ENCODE data around the gene SKIC8. TPM values are rescaled to one million over a fixed set of nuclear protein-coding genes. Genes with fewer than 3 reads are reported as not detected.
"Not testable (repeated sequence)": the region's sequence is repeated elsewhere in the genome, so short reads cannot be mapped to it uniquely, and the experiment has no call there.

SKIC8 gene
- polyA plus RNA-seq, 4 donors, result 90.0 to 113 (median 106) TPM

DNA sequence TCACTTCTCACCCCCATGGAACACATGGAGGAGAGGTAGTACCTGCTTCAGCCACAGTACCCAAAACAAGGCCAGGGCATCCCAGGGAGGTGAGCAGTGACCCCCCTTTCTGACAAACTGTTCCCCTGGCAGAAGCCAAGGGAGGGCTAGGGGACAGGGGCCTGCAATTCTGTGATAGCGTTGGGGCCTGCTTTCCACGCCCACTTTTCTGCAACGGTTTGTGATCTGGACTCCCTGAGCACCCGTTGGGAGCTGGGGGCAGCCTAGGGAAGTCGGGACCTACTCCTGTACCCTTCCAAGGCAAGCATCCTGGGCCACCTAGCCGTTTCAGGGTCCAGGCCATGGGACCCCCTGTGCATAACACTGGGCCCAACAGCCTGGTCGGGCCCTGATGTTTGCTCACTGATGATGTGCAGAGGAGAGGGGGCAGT, 36.0 kb downstream of the SKIC8 start:
- no peak for DNase-seq (ENCODE audit: low read depth in 4 of 4, low spot score in 3 of 4)

DNA sequence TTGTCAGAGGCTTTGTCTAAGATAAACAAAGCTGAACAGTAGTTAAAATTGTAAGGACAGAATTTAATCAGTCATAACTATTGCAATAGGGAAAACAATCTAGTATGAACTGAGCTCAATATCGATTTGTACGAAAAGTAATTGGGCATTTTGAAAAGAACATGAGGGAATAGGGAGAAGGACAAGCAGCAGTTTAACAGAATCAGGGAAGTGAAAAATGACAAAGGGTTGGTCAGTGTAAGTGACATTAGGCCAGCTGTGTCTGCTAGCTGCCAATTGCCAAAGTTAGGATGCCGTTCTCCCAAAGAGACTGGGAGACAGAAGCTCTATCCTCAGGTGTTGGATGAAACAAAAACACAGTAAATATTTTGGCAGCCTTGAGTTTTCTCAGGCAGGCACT, 38.3 kb downstream of the SKIC8 start:
- DNase-seq (ENCODE audit: low read depth in 4 of 4, low spot score in 3 of 4), result no peak

DNA sequence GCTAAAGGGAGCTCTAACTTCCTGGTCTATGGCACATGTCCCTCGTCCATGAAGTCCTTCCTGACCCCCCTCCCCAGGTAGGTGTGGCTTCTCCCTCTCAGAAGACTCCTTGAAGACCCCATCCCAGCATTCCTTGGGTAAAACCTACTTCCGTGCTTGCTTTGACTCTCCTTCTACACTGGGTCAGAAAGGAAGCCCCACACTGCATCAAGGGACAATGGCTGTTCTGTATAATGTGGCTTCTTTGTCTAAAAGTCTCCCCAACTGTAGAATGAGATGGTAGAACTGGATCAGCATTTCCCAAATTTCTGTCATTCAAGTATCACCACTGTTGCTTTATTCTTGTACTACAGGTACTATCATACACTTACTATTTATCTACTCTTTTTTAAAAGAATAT, 38.9 kb downstream of the SKIC8 start:
- no peak for DNase-seq (ENCODE audit: low read depth in 4 of 4, low spot score in 3 of 4)

DNA sequence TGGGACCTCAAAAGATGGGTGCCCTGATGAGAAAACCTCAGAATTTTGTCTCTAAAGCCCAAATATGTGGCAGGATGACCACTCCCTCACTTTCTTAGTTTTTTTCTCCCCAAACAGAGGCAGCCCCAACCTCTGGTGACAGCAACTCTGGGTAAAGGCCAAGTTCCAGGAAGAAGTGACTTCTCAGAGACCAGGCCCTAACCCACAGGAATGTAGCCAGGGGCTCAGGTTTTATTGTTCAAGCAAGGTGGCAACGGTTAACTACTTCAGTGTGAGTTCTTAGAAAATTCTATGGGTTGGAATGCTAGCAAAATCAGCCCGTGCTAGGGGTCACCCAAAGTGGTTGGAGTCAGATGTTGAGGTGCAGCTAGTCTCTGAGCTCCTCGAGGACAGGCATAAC, 40.2 kb downstream of the SKIC8 start:
- no peak for DNase-seq (ENCODE audit: low read depth in 4 of 4, low spot score in 3 of 4)

DNA sequence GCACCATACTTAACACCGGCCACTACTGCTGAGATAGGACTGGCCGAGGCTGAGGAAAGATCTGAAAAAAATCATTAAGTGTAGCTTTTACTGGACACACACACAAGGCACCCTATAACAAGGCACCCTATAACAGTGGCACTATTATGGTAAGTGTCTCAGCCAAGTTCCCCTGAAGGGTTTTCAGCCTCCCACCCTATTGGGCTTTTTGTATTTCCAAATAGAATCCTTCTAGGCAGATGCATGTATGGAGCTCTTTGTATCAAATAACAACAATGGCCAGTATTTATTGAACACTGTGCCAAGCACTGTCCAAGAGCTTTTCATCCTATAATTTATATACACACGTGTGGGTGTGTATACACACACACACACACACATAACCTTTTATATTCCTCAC, 41.7 kb downstream of the SKIC8 start:
- DNase-seq (ENCODE audit: low read depth in 4 of 4, low spot score in 3 of 4), result no peak

DNA sequence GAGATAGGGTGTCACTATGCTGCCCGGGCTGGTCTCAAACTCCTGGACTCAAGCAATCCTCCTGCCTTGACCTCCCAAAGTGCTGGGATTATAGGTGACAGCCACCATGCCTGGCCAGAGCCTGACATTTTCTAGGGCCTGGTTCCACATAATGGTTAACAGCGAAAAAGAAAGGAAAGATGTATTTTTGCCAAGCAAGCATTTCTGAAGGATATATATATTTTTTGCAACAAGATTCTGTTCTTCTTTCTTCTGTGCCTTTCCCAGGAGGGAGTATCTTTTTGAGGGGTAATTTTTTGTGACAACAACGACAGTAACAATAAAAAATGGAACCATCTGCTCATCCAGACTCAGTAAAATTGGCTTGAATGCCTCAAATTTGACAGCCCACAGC, 43.4 kb downstream of the SKIC8 start:
- no peak for DNase-seq (ENCODE audit: low read depth in 4 of 4, low spot score in 3 of 4)

DNA sequence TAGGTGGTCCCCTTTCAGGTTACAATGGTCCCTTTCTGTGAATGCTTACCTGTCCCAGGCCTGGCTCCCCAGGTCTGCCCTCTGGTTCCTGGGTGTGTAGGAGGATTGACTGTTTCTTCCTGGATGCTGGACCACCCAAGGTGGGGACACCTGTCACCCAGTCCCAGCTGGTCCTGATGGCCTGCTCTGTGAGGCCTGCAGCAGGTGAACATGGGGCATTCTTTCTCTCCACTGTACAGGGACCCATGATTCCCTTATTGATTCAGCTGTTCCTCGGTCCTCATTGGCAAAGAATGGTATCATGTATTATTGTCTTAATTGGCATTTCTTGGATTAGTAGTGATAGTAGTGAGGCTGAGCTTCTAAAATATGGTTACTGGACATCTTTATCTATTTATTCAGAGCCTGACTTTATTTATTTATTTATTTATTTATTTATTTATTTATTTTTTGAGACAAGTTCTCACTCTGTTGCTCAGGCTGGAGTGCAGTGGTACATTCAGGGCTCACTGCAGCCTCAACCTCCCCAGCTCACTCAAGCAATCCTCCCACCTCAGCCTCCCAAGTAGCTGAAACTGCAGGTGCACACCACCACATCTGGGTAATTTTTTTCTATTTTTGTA, 43.9 kb downstream of the SKIC8 start:
- DNase-seq (ENCODE audit: low read depth in 4 of 4, low spot score in 3 of 4), result no peak

DNA sequence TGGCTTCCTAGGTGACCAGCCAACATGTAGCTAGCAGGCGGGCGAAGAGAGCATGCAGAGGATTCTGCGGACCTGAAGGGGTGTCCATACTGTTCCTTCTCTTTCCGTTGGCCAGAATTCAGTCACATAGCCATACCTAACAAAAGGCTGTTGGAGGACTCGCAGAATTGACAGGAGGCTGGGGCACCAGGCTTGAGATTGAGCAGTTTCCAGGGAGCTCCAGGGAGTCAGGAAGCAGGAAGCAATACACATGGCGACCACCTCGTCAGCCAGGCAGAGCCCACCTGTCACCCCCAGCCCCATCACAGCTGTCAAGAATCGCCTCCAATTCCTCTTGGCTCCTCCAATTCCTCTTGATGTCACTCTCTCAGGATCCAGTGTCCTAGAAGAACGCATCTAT, 48.3 kb downstream of the SKIC8 start:
- DNase-seq (ENCODE audit: low read depth in 4 of 4, low spot score in 3 of 4), result no peak

DNA sequence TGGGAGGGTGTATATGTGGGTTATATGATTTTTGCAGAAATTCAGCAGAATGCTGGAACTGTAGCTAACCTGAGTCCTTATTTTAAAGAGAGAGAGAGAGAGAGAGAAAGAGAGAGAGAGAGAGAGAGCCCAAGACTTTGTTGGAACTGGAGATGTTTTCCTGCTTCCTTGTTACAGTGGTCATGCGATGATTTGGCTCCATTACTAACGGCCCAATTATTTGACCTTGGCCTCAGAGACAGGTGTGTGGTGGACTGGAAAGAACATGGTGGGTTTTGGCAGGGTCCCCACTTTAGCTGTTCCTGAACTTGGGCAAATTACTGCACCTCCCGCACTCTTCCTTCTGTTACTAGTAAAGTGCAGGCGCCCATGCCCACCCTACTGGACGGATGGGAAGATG, 50.3 kb downstream of the SKIC8 start:
- no peak for DNase-seq (ENCODE audit: low read depth in 4 of 4, low spot score in 3 of 4)

DNA sequence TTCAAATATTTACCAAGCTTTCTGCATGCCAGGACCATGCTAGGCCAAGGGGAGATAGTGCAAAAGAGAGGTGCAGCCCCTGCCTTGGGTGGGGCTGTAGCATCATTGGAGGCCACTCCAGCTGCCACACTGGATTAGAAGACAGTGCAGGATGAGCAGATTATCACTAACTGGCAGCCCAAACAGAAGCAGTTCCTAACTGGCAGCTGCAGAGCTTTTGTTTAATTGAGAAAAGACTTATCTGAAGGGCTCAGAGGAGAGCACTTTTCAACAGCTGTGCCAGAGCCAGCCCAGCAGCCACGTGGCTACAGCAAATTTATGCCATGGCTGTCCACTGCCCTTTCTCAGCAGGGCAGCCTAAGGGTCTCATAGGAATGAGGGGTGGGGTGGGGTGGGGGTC, 51.5 kb downstream of the SKIC8 start:
- no peak for DNase-seq (ENCODE audit: low read depth in 4 of 4, low spot score in 3 of 4)

DNA sequence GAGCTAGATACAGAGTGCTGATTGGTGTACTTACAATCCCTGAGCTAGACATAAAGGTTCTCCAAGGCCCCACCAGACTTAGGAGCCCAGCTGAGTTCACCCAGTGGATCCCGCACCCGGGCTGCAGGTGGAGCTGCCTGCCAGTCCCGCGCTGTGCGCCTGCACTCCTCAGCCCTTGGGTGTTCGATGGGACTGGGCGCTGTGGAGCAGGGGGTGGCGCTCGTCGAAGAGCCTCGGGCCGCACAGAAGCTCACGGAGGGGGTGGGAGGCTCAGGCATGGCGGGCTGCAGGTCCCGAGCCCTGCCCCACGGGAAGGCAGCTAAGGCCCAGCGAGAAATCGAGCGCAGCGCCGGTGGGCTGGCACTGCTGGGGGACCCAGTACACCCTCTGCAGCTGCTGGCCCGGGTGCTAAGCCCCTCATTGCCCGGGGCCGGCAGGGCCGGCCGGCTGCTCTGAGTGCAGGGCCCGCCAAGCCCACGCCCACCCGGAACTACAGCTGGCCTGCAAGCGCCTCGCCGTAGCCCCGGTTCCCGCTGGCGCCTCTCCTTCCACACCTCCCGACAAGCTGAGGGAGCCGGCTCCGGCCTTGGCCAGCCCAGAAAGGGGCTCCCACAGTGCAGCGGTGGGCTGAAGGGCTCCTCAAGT, 53.3 kb downstream of the SKIC8 start:
- not testable (repeated sequence) for DNase-seq (ENCODE audit: low read depth in 4 of 4, low spot score in 3 of 4)

DNA sequence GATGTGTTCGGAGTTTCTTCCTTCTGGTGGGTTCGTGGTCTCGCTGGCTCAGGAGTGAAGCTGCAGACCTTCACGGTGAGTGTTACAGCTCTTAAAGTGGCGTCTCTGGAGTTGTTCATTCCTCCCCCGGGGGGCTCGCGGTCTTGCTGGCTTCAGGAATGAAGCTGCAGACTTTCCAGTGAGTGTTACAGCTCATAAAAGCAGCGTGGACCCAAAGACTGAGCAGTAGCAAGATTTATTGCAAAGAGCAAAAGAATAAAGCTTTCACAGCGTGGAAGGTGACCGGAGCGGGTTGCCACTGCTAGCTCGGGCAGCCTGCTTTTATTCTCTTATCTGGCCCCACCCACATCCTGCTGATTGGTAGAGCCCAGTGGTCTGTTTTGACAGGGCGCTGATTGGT, 54.0 kb downstream of the SKIC8 start:
- DNase-seq (ENCODE audit: low read depth in 4 of 4, low spot score in 3 of 4), result not testable (repeated sequence)

DNA sequence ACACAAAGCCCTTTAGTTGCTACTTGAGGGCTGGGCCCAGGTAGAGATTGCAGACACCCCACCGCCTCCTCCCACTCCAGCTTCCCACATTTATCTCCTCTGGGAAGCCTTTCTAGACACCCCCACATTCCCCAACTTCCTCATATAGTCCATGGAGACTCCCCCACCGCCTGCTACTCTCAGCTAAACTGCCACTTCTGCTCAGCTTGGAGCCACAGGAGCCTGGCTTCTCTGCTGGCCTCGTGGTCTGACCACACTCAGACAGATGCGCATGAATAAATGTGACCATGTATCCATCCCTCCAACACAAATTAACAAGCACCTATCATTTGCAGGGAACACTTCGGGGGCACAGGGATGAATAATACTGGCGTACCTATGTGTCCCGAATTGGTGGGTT, 54.5 kb downstream of the SKIC8 start:
- DNase-seq (ENCODE audit: low read depth in 4 of 4, low spot score in 3 of 4), result no peak

DNA sequence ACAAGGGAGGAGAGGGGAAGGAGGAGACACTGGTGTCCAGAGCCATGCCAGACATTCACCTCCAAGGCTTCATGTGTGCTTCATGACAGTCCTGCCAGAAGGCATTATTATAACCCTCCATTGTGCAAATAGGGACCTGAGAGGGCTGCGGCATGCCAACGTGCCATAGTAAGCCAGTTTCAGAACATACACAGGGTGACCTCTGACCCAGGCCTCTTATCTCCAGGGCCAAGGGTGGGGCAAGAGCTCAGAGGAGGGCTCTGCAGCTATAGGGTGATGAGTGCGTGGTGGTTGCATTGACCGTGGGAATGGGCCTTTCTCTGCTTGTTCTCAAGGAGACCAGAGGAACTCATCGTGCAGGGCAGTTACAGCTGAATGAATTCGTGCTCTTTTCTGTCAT, 55.3 kb downstream of the SKIC8 start:
- DNase-seq (ENCODE audit: low read depth in 4 of 4, low spot score in 3 of 4), result no peak

DNA sequence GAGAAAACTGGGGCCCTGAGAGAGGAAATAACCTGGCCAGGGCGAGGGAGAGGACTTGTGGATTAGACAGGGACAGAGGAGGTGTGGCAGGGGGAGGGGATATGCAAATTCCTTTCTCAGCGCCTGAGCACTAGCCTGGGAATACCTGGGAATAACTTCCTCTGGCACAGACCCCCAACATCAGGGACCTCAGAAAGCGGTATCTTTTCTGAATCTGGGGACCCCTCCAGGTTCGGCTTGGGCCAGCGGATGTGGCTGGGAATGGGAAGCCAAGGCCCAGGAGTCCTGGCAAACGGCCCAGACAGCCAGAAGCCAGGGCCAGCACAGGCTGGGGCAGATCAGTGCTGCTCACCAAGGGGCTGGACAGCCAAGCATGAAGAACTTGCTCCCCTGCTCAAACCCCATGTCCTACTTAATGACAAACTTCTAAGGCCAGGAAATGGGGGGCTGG, 55.9 kb downstream of the SKIC8 start:
- no peak for DNase-seq (ENCODE audit: low read depth in 4 of 4, low spot score in 3 of 4)

DNA sequence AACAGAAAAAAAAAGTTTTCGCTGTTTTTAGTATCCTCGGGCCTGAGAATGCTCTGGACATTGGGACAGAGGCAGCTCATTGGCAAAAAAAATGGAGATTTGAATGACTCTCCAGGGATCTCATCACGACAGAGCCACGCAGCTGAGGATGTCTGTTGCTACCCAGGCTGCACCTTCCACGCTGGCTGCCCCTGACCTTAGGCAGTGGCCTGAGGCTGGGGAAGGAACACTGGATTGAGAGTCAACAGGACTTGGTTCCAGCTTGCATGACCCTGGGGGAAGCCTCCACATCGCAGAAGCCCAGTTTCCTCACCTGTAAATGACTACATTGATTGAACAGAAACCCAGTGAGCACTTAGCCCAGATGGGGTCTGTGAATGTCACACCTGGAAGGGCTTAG, 56.4 kb downstream of the SKIC8 start:
- DNase-seq (ENCODE audit: low read depth in 4 of 4, low spot score in 3 of 4), result no peak

DNA sequence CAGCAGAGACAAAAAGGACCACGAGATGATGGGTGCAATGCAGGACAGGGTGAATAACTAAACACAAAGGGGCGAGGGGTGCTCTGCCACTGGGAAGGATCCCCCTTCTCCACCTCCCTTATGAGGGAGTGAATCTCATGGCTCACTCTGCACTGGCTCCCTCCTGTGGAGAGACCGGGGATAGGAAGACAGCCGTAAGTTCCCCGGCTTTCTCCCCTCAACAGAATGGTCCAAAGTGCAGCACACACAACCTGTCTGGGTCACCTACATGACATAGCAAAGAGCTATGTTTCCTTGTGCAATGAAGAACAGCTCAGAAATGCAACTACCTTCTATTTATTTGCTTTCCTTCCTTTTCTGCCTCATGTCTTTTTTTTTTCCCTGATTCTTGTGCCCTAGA, 57.3 kb downstream of the SKIC8 start:
- DNase-seq (ENCODE audit: low read depth in 4 of 4, low spot score in 3 of 4), result no peak

DNA sequence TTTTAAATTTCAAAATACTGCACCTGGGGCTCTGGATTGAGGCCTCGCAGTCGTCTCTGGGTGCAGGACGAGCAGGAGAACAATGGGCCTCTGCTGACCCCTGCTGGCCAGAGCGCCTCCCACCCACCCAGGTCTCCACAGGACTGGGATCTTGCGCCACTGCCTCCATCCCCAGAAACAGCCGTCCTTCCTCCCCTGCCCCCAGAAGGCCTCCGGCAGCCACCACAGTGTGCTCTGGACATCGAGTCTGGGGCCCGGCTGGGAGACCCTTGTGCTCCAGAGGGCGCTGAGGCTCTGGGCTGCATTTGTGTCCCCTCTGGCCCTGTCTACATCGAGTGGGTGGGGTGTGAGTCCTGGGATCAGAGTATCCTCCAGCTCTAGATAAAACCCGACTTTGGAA, 58.4 kb downstream of the SKIC8 start:
- peak in 2 of 4 donors; percentile 31 to 45 for DNase-seq (ENCODE audit: low read depth in 4 of 4, low spot score in 3 of 4)

DNA sequence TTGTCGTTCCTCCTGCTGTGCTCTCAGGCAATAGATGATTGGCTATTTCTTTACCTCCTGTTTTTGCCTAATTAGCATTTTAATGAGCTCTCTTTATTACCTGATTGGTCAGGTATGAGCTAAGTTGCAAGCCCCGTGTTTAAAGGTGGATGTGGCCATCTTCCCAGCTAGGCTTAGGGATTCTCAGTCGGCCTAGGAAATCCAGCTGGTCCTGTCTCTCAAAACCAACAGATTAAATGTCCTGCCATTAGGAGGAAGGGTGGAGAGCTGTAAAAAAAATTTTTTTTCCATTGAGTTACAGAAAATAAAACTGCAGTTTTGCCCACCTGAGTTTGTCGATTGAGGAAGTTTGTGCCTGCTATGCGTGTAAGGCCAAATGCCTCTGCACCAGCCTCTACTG, 59.6 kb downstream of the SKIC8 start:
- no peak for DNase-seq (ENCODE audit: low read depth in 4 of 4, low spot score in 3 of 4)

DNA sequence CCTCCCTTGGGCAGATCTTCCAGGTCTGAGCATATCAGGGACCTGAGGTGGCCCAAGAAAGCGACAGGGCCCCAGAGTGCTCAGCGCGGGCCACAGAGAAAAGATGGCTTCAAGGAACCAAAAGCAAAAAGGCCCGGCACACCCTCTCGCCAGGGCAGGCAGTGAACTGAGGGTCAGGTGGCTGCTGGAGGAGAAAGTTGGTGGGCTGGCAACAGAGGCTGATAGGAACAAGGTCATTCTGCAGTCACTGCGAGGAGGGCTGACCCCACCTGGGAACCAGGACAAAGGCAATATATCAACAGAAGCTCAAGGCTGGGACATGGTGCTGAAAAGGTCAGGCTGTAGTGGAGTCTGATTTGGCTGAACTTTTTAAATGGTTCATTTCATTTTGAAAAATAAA, 62.3 kb downstream of the SKIC8 start:
- no peak for DNase-seq (ENCODE audit: low read depth in 4 of 4, low spot score in 3 of 4)

DNA sequence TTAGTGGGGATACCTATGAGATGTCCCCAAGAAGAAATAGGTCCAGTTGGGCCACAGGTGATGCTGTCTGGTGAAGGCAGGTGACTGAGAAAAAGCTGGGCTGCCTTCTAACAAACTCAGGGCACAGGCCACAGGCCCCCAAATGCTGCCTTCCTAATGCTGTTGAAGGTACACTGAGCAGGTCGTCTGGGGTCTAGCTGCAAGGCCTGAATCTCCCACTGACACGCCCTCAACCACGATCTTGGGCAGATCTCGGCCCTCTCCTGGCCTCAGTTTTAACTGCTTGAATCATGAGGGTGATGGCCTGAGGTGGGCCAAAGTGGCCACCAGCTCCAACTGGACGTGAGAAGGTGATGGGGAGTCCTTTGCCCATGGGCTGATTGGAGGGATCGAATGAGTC, 62.9 kb downstream of the SKIC8 start:
- DNase-seq (ENCODE audit: low read depth in 4 of 4, low spot score in 3 of 4), result no peak

DNA sequence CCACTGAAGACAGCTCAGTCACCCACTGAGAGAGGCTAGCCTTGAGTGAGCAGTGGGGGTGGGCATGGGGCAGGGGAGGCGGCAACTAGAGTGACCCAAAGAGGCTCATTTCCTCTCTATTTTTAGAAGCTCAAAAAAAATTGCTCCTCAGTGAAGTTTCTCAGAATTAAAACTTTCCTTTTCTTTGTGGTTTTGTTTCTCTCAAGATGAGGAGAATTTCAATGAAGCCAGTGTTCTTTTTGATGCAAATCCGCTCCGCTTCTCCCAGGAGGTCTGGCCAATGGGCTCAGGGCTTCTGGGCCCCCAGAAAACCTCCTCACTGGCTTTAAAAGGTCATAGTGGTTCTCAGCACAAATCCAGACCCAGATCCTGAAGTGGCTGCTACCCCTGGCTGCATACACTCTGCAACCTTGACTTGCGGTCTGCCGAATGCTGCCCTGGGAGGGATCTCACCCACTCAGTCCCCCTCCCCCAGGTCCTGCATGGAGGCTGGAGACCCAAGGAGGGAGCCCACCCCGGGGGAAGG, 64.8 kb downstream of the SKIC8 start, which contains the start of gene ACSBG1:
Gene ACSBG1, minus strand, starts transcription at position 51 of the 526 bp plus-strand sequence. CDS start 64 bp downstream, outside the sequence.
- no peak for DNase-seq (ENCODE audit: low read depth in 4 of 4, low spot score in 3 of 4)
